A549 (cell line): ENCODE data around the gene COQ7. TPM values are rescaled to one million over a fixed set of nuclear protein-coding genes. Genes with fewer than 3 reads are reported as not detected.

Experiments used
- BHLHE40 ChIP-seq: IDR thresholded peaks from 2 replicates; pipeline ENCODE4 v1.6.1; 2012; ENCODE audit warnings: low read depth, low read length, inconsistent platforms
- CBX2 ChIP-seq: fragments of 200-600 bp; sonication (generic); IDR thresholded peaks from 2 replicates; pipeline ENCODE4 v1.6.1; 2016; ENCODE audit warnings: low read depth, mild to moderate bottlenecking, borderline replicate concordance
- CBX8 ChIP-seq: fragments of 200-600 bp; sonication (generic); IDR thresholded peaks from 2 replicates; pipeline ENCODE4 v1.6.1; 2016
- CEBPB ChIP-seq, 2 experiments: fragments of >200 bp in 1 of 2; sonication (Bioruptor Twin) in 1 of 2; formaldehyde crosslinking in 1 of 2; IDR thresholded peaks; 2 replicates each; pipeline ENCODE4 v1.6.1; 2012 to 2016
- CHD2 ChIP-seq: fragments of 150-350 bp; IDR thresholded peaks from 2 replicates; pipeline ENCODE4 v1.6.1; 2014; ENCODE audit warnings: low read length; ENCODE audit not compliant: partially characterized antibody
- EHMT2 ChIP-seq: fragments of 200-600 bp; sonication (generic); IDR thresholded peaks from 2 replicates; pipeline ENCODE4 v1.6.1; 2016; ENCODE audit warnings: antibody characterized with exemption, low read depth, mild to moderate bottlenecking, moderate library complexity
- EP300 ChIP-seq, 2 experiments: fragments of >200 bp; sonication (Bioruptor Twin); formaldehyde crosslinking; IDR thresholded peaks; 2 replicates in 1 of 2; 3 replicates in 1 of 2; pipeline ENCODE4 v1.6.1; 2016 to 2017
- ESRRA ChIP-seq: fragments of 150-350 bp; IDR thresholded peaks from 2 replicates; pipeline ENCODE4 v1.6.1; 2014; ENCODE audit warnings: mild to moderate bottlenecking, low read length, borderline replicate concordance
- FOSL2 ChIP-seq, 2 experiments: fragments of 450-650 bp in 1 of 2; fragments of >200 bp in 1 of 2; sonication (Bioruptor Twin) in 1 of 2; formaldehyde crosslinking; IDR thresholded peaks; 2 replicates each; pipeline versions ENCODE4 v1.5.0 to v1.6.1; 2016 to 2020; ENCODE audit warnings: mild to moderate bottlenecking in 1 of 2, moderate library complexity in 1 of 2
- GATA3 ChIP-seq: IDR thresholded peaks from 2 replicates; pipeline ENCODE4 v1.6.1; 2012; ENCODE audit warnings: borderline replicate concordance
- HEYL ChIP-seq: fragments of 250-450 bp; sonication (Bioruptor Pico); IDR thresholded peaks from 2 replicates; pipeline ENCODE4 v1.8.0; 2021; ENCODE audit warnings: mild to moderate bottlenecking, moderate library complexity
- HOXB13 ChIP-seq: fragments of 250-450 bp; sonication (Bioruptor Pico); IDR thresholded peaks from 2 replicates; pipeline ENCODE4 v1.5.0; 2020; ENCODE audit warnings: low read depth, mild to moderate bottlenecking, moderate library complexity
- JUN ChIP-seq, 2 experiments: fragments of >200 bp; sonication (Bioruptor Twin); formaldehyde crosslinking; IDR thresholded peaks; 2 replicates in 1 of 2; 3 replicates in 1 of 2; pipeline ENCODE4 v1.6.1; 2016 to 2017
- JUNB ChIP-seq: fragments of >200 bp; sonication (Bioruptor Twin); formaldehyde crosslinking; IDR thresholded peaks from 2 replicates; pipeline ENCODE4 v1.6.1; 2016
- KDM1A ChIP-seq: fragments of 200-600 bp; sonication (generic); IDR thresholded peaks from 2 replicates; pipeline ENCODE4 v1.6.1; 2016; ENCODE audit warnings: low read depth, mild to moderate bottlenecking
- KDM5A ChIP-seq: fragments of 200-600 bp; sonication (generic); IDR thresholded peaks from 2 replicates; pipeline ENCODE4 v1.6.1; 2016; ENCODE audit warnings: antibody characterized with exemption, mild to moderate bottlenecking
- MAZ ChIP-seq: fragments of 150-350 bp; IDR thresholded peaks from 2 replicates; pipeline ENCODE4 v1.6.1; 2014; ENCODE audit warnings: antibody characterized with exemption, low read depth, low read length, borderline replicate concordance
- MYC ChIP-seq: IDR thresholded peaks from 2 replicates; pipeline ENCODE4 v1.6.1; 2012; ENCODE audit warnings: mild to moderate bottlenecking, inconsistent platforms, low read length, improper control_type of control experiment, borderline replicate concordance
- NFE2L2 ChIP-seq: fragments of 150-350 bp; conservative IDR thresholded peaks from 2 replicates; pipeline ENCODE4 v1.6.1; 2014; ENCODE audit warnings: low read length
- NR3C1 ChIP-seq: fragments of >200 bp; sonication (Bioruptor Twin); formaldehyde crosslinking; IDR thresholded peaks from 3 replicates; pipeline ENCODE4 v1.6.1; 2017
- PHF8 ChIP-seq: fragments of 200-600 bp; sonication (generic); IDR thresholded peaks from 2 replicates; pipeline ENCODE4 v1.6.1; 2016; ENCODE audit warnings: low read depth, mild to moderate bottlenecking, antibody characterized with exemption, moderate library complexity, borderline replicate concordance
- POLR2AphosphoS2 ChIP-seq: conservative IDR thresholded peaks from 2 replicates; pipeline ENCODE4 v1.6.1; 2012; ENCODE audit warnings: low read length, improper control_type of control experiment, inconsistent platforms
- RAD21 ChIP-seq, 2 experiments: fragments of >200 bp in 1 of 2; sonication (Bioruptor Twin) in 1 of 2; formaldehyde crosslinking in 1 of 2; IDR thresholded peaks in 1 of 2; conservative IDR thresholded peaks in 1 of 2; 2 replicates in 1 of 2; 3 replicates in 1 of 2; pipeline ENCODE4 v1.6.1; 2012 to 2018; ENCODE audit warnings: inconsistent platforms in 1 of 2
- RARB ChIP-seq: fragments of 250-450 bp; sonication (Bioruptor Pico); IDR thresholded peaks from 2 replicates; pipeline ENCODE4 v1.8.0; 2021; ENCODE audit warnings: mild to moderate bottlenecking, moderate library complexity
- RCOR1 ChIP-seq: fragments of 150-350 bp; IDR thresholded peaks from 2 replicates; pipeline ENCODE4 v1.6.1; 2014; ENCODE audit warnings: antibody characterized with exemption, low read length, low read depth
- RFX5 ChIP-seq: fragments of 450-650 bp; IDR thresholded peaks from 2 replicates; pipeline ENCODE4 v1.7.1; 2014; ENCODE audit warnings: antibody characterized with exemption, mild to moderate bottlenecking, moderate library complexity
- TFCP2L1 ChIP-seq: fragments of 250-450 bp; sonication (Bioruptor Pico); IDR thresholded peaks from 2 replicates; pipeline ENCODE4 v1.5.0; 2021; ENCODE audit warnings: mild to moderate bottlenecking
- ZFP36 ChIP-seq: fragments of 450-650 bp; IDR thresholded peaks from 2 replicates; pipeline ENCODE4 v1.6.1; 2014; ENCODE audit warnings: borderline replicate concordance; ENCODE audit not compliant: partially characterized antibody
- ZSCAN20 ChIP-seq: fragments of 250-450 bp; sonication (Bioruptor Pico); IDR thresholded peaks from 2 replicates; pipeline ENCODE4 v1.8.0; 2022; ENCODE audit warnings: mild to moderate bottlenecking, moderate library complexity
- polyA plus RNA-seq, 4 experiments: library from polyadenylated mRNA; depleted of rRNA in 3 of 4; stranded (reverse); fragments of >200 nt; fragmentation: RNase III in 1 of 4; extraction: RNeasy Plus Mini Kit Qiagen cat#74134 plus additional on column Dnase treatment in 1 of 4; gene quantifications; 2 replicates in 3 of 4; 3 replicates in 1 of 4; pipeline ENCODE4 v1.2.3, GENCODE V29; 2011 to 2017
- TF ChIP-seq, protein P1 (sequence below): fragments of 250-450 bp; sonication (Bioruptor Pico); IDR thresholded peaks from 2 replicates; pipeline ENCODE4 v1.5.0; 2020; ENCODE audit warnings: low read depth, mild to moderate bottlenecking, moderate library complexity
- TF ChIP-seq, protein P2 (sequence below): fragments of >200 bp; sonication (Bioruptor Twin); formaldehyde crosslinking; IDR thresholded peaks from 3 replicates; pipeline ENCODE4 v1.5.1; 2016
- TF ChIP-seq, protein P3 (sequence below): fragments of >200 bp; sonication (Bioruptor Twin); formaldehyde crosslinking; IDR thresholded peaks from 3 replicates; pipeline ENCODE4 v1.6.1; 2016
- TF ChIP-seq, protein P4 (sequence below): fragments of 250-450 bp; sonication (Bioruptor Pico); IDR thresholded peaks from 2 replicates; pipeline ENCODE4 v1.5.0; 2021; ENCODE audit warnings: mild to moderate bottlenecking, moderate library complexity, borderline replicate concordance
- TF ChIP-seq, protein P5 (sequence below): fragments of >200 bp; sonication (Bioruptor Twin); formaldehyde crosslinking; IDR thresholded peaks from 2 replicates; pipeline ENCODE4 v1.6.1; 2016
- TF ChIP-seq, protein P6 (sequence below): IDR thresholded peaks from 2 replicates; pipeline ENCODE4 v1.6.1; 2012
- TF ChIP-seq, protein P7 (sequence below): fragments of 450-650 bp; IDR thresholded peaks from 2 replicates; pipeline ENCODE4 v1.6.1; 2014; ENCODE audit warnings: antibody characterized with exemption

The COQ7 gene
- polyA plus RNA-seq, 2 of the 4 experiments (the other 2 are of a cell fraction), result 16.3 to 23.8 TPM

DNA sequence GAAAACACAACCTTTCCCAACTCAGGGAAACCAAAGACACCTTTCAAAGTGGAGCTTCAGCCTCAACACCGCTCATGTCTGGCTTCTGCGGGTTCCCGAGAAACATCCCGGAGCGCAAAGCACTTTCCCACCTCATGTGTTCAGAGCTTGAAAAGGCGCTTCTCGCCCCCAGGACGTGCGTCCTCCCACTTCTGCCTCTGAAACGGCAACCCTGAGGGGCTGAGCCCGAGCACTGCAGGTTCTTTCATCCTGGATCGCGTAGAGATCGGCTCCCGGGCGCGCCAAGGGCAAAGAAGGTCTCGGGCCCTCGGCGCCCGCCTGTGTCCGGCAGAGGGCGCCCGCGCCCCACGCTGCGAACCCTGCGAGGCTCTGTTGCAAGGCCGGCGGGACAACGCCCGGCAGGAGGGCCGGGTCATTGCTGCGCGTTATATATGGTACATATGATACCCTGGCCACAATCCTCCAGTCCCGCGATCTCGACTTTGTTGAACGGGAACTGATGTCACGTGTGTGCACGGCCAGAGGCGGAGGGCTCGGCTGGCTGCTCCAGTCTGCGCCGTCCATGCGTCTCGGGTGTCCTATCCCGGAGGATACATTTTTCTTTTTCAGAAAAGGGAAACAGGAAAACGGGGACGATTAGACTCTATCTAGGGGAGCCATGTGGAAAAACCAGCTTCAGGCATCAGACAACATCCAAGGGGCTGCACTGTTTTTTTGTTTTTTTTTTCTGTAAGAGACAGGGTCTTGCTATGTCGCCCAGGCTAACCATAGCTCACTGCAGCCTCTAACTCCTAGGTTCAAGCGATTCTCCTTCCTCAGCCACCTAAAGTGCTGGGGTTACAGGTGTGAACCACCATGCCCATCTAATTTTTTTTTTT, 19.1 kb downstream of the COQ7 start (continued):
- TF ChIP-seq PHF8 (peak; percentile 40; the same call in 1 of the 2 replicates), RAD21 (conservative IDR thresholded peaks at IDR 0.05 in 1 of 2, IDR thresholded peaks at IDR 0.05 in 1 of 2) (peak; percentile 98 to 100), POLR2AphosphoS2 (no peak), EP300 (IDR thresholded peaks at IDR 0.05) (no peak), CEBPB (IDR thresholded peaks at IDR 0.05) (peak; percentile 56 to 86; a peak in 3 of 4 replicates), CBX8 (no peak), KDM5A (no peak), ZSCAN20 (CRISPR knock-in tag) (no peak), RCOR1 (no peak), HOXB13 (CRISPR knock-in tag) (no peak), MYC (no peak; the same call in none of the 2 replicates), NFE2L2 (no peak), HEYL (CRISPR knock-in tag) (no peak), JUNB (no peak), GATA3 (no peak), RARB (peak; percentile 26; the same call in 1 of the 2 replicates), TFCP2L1 (CRISPR knock-in tag) (no peak), FOSL2 (IDR thresholded peaks at IDR 0.05) (no peak), FOSL2 (CRISPR knock-in tag; IDR thresholded peaks at IDR 0.05) (0 out of 2 replicates have a peak, but pooled peaks have one; percentile 14), ZFP36 (no peak), CHD2 (peak; percentile 88), ESRRA (peak; percentile 97), CBX2 (no peak), EHMT2 (no peak), NR3C1 (no peak), MAZ (no peak), JUN (IDR thresholded peaks at IDR 0.05) (peak; percentile 38 to 76; a peak in 3 of 5 replicates), BHLHE40 (no peak), RFX5 (no peak), KDM1A (no peak)
- TF ChIP-seq, protein P1, sequence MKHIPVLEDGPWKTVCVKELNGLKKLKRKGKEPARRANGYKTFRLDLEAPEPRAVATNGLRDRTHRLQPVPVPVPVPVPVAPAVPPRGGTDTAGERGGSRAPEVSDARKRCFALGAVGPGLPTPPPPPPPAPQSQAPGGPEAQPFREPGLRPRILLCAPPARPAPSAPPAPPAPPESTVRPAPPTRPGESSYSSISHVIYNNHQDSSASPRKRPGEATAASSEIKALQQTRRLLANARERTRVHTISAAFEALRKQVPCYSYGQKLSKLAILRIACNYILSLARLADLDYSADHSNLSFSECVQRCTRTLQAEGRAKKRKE, result no peak
- TF ChIP-seq, protein P2, sequence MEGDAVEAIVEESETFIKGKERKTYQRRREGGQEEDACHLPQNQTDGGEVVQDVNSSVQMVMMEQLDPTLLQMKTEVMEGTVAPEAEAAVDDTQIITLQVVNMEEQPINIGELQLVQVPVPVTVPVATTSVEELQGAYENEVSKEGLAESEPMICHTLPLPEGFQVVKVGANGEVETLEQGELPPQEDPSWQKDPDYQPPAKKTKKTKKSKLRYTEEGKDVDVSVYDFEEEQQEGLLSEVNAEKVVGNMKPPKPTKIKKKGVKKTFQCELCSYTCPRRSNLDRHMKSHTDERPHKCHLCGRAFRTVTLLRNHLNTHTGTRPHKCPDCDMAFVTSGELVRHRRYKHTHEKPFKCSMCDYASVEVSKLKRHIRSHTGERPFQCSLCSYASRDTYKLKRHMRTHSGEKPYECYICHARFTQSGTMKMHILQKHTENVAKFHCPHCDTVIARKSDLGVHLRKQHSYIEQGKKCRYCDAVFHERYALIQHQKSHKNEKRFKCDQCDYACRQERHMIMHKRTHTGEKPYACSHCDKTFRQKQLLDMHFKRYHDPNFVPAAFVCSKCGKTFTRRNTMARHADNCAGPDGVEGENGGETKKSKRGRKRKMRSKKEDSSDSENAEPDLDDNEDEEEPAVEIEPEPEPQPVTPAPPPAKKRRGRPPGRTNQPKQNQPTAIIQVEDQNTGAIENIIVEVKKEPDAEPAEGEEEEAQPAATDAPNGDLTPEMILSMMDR, result peak; percentile 99
- TF ChIP-seq, protein P3, sequence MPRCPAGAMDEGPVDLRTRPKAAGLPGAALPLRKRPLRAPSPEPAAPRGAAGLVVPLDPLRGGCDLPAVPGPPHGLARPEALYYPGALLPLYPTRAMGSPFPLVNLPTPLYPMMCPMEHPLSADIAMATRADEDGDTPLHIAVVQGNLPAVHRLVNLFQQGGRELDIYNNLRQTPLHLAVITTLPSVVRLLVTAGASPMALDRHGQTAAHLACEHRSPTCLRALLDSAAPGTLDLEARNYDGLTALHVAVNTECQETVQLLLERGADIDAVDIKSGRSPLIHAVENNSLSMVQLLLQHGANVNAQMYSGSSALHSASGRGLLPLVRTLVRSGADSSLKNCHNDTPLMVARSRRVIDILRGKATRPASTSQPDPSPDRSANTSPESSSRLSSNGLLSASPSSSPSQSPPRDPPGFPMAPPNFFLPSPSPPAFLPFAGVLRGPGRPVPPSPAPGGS, result peak; percentile 51; the same call in 1 of the 3 replicates
- TF ChIP-seq, protein P4, sequence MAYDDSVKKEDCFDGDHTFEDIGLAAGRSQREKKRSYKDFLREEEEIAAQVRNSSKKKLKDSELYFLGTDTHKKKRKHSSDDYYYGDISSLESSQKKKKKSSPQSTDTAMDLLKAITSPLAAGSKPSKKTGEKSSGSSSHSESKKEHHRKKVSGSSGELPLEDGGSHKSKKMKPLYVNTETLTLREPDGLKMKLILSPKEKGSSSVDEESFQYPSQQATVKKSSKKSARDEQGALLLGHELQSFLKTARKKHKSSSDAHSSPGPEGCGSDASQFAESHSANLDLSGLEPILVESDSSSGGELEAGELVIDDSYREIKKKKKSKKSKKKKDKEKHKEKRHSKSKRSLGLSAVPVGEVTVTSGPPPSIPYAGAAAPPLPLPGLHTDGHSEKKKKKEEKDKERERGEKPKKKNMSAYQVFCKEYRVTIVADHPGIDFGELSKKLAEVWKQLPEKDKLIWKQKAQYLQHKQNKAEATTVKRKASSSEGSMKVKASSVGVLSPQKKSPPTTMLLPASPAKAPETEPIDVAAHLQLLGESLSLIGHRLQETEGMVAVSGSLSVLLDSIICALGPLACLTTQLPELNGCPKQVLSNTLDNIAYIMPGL, result no peak
- TF ChIP-seq, protein P5, sequence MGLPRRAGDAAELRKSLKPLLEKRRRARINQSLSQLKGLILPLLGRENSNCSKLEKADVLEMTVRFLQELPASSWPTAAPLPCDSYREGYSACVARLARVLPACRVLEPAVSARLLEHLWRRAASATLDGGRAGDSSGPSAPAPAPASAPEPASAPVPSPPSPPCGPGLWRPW, result no peak
- TF ChIP-seq, protein P6, sequence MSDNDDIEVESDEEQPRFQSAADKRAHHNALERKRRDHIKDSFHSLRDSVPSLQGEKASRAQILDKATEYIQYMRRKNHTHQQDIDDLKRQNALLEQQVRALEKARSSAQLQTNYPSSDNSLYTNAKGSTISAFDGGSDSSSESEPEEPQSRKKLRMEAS, result peak; percentile 92
- TF ChIP-seq, protein P7, sequence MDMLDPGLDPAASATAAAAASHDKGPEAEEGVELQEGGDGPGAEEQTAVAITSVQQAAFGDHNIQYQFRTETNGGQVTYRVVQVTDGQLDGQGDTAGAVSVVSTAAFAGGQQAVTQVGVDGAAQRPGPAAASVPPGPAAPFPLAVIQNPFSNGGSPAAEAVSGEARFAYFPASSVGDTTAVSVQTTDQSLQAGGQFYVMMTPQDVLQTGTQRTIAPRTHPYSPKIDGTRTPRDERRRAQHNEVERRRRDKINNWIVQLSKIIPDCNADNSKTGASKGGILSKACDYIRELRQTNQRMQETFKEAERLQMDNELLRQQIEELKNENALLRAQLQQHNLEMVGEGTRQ, result peak; percentile 90
